ENCODE data around the gene FXR1. TPM values are rescaled to one million over a fixed set of nuclear protein-coding genes. Genes with fewer than 3 reads are reported as not detected.
A peak's percentile ranks its signal among the peaks of the same experiment; 100 is the strongest.
"Not testable (repeated sequence)": the region's sequence is repeated elsewhere in the genome, so short reads cannot be mapped to it uniquely, and the experiment has no call there.

The FXR1 gene
- 100 to 1,000 TPM; 174 to 261 (median 213) TPM for polyA plus RNA-seq (ENCODE audit: insufficient read length in 4 of 4)

DNA sequence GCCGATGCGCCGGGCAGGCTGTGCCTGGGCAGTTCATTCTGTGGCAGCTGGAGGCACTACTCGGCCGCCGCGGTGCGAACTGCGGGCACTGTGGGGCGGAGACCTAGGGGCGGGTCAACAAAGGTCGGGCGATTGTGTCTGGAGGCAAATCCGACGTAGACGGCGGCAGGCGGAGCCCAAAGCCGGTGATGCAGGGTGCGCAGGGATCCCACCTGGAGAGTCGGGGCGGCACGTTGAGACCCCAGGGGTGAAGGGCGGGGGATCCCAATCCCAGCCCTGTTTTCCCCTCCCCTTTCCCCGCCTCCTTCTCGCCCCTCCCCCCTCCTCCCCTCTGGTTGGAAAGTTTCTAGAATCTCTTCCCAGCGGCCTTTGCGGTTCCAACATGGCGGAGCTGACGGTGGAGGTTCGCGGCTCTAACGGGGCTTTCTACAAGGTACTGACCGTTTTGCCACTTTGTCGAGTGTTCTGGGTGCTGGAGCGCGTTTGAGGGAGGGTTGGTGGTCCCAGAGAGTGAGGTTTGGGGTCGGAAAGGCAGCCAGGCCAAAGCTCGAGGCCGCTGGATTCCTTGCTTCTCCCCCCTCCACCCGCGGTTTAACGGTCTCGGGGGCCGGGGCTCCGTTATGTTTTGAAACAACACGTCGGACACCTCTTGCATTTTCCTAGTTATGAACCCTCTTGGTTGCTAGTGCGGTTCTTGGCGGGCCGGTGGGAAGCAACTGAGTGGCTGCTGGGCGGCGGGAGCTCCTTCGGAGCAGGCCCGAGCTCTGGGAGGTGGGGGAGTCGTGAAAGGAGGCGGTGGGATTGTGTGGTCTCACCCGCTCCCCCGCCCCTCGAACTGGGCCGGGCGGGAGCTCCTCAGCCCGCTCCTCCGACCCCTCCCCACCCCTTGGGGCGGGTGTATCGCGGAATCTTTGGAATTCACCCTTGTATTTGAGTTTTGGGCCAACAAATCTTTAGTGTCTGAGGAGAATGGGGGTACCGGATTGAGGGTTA lies at the start of gene FXR1:
Gene FXR1 (plus strand): TSS at position 367 of the 993 bp plus-strand sequence. CDS start 16 bp downstream, at position 383.
- DNase-seq (ENCODE audit: low read depth in 4 of 4, low spot score in 2 of 4) = peak; percentile 76 to 86 (median 82)

DNA sequence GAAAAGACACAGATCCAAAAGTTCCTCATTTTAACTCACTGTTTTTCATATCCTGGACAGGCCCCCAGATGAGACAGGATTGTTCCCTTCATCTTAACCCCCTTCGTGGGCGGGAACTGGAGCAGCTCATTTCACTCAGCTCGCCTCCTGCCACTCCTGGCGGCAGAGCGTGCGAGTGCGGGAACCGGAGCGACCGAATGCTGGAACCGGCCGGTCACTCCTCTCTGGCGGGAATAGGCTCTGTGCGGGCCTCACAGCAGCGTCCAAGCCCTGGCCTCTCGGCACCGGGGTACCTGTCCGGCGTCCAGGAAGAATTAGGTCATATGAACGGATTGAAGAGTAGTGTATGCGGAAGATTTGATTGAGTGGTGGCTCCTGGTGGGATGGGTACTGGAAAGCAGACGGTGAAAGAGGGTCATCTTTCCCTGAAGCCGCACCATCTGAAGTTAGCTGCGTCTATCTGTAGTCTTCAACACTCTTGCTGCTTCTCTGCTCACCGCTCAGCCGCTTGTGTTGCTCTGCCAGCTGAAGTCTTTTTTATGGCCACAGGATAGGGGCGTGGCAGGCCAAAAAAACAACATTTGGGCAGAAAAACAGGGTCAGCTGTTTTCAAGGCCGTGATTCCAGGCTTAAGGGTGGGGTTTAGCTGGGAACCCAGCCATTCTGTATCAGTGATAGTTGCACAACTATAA lies 42.3 kb upstream of the FXR1 start:
- DNase-seq (ENCODE audit: low read depth in 4 of 4, low spot score in 2 of 4) = peak in 2 of 4 donors; percentile 13 to 16

DNA sequence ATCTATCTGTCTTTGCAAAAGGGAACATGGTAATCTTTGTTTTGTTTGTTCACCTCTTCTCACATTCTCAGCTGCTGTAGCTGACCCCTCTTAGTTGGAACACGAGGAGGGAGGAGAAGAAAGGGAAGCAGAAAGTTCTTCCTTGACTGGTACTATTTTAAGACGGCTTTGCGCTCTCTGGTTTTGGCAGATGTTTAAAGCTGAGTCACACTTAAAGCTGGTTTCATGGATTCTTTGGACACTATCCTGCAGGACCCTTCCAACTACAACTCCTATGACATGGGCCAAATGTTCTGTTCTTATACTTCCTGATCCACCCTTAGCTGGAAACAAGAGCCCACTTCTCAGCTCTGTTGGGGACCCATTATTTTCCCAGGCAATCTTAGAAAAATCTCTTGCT lies 40.6 kb upstream of the FXR1 start:
- DNase-seq (ENCODE audit: low read depth in 4 of 4, low spot score in 2 of 4) = no peak

DNA sequence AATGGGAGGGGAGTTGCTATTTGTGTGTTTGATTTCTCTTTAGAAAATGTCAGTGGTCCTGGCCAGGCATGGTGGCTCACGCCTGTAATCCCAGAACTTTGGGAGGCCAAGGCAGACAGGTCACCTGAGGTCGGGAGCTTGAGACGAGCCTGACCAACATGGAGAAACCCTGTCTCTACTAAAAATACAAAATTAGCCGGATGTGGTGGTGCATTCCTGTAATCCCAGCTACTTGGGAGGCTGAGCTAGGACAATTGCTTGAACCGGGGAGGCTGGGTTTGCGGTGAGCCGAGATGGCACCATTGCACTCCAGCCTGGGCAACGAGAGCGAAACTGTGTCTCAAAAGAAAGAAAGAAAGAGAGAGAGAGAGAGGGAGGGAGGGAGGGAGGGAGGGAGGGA lies 40.0 kb upstream of the FXR1 start:
- DNase-seq (ENCODE audit: low read depth in 4 of 4, low spot score in 2 of 4) = not testable (repeated sequence)

DNA sequence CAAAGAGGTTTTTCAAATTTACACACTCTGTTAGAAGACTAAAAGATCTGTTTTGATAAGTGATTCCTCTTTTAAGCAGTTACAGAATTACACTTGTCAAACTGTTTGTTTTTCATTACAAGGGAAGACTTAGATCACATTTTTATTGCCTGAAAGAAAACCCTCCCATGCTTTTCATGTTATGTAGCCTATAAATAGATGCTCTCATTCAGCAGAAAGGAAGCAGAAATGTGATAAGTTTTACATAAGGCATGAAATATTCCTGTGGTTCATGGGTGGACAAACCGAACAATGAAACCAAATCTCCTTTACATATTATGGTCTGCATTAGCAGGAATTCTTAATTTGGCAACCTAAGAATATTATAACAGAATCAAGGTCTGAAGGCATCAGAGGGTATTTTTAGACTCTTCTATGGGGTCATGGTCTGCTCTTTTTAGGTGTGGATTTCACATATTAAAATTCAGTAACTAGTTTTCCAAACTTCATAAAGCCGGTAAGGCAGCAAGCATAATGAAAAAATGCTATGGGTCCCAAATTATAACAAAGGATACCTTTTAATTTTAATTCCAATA lies 37.3 kb upstream of the FXR1 start:
- DNase-seq (ENCODE audit: low read depth in 4 of 4, low spot score in 2 of 4) = peak in 1 of 4 donors; percentile 4

DNA sequence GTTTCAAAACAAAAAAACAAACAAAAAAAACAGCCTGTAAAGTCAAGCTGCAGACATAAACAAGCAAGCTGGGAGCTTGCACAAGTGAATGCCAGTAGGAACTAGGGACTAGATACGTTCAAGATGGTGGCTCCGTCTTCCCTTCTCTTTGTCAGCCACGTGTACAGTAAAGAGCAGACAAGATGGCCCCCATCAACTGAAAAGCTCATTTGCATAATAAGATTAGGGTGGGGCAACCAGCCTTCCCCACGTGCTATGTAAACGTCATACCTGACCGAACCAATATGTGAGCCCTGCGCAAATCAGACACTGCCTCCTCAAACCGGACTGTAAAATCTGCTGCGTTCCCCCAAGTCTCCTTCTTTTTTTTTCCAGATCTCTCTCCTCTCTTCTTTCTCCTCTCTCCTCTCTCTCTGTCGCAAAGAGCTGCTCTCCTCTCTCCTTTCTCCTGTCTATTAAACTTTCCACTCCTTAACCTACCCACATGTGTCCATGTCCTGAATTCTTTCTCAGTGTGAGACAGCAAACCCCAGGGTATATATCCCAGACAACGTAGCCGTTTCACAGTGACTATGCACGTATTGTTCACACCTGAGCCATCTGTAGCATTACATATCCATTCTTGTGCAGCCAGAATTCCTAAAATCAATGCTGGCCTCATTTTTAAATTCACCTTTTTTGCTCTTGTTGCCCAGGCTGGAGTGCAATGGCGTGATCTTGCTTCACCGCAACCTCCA lies 31.2 kb upstream of the FXR1 start:
- DNase-seq (ENCODE audit: low read depth in 4 of 4, low spot score in 2 of 4) = no peak

DNA sequence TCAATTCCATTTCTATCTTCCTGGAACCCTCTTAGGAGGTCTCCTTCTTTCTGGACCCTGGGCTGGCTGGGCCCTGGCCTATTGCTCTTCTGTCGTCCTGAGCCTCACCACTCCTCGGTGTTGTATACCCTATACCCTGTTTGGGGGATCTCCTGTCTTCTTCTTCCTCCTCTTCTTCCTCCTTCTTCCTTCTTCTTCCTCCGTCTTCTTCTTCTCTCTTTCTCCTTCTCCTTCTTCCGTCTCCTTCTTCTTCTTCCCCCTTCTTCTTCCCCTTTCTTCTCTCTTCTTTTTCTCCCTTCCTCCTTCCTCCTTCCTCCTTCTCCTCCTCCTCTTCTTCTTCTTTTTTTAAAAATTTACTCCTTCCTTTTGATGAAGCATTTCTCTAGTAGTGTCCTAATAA lies 30.4 kb upstream of the FXR1 start:
- DNase-seq (ENCODE audit: low read depth in 4 of 4, low spot score in 2 of 4) = no peak

DNA sequence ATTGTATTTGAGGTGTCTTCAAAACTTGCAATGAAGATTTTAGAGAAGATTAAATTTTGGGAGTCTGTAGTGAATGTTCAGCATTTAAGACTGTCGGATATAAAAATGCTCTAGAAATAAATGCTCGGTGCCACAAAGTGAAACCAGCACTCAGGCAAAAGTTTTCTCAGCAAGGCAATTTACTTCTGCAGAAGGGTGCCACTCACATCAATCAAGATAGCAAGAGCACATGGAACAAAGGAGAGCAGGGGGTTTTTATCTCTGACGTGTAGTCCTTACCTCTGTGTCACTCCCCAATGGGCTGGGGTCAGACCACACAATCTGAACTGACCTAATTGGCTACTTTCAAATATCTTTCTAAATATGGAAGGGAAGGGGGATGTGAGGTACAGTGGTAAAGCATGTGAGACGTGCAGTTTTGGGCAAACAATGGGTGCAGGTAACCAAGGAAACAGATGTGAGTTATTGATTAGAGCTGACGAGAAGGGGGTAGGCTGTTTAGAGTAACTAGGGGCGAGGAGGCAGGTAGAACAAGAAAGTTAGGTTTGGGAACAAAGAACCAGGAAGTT lies 23.4 kb upstream of the FXR1 start:
- no peak for DNase-seq (ENCODE audit: low read depth in 4 of 4, low spot score in 2 of 4)

DNA sequence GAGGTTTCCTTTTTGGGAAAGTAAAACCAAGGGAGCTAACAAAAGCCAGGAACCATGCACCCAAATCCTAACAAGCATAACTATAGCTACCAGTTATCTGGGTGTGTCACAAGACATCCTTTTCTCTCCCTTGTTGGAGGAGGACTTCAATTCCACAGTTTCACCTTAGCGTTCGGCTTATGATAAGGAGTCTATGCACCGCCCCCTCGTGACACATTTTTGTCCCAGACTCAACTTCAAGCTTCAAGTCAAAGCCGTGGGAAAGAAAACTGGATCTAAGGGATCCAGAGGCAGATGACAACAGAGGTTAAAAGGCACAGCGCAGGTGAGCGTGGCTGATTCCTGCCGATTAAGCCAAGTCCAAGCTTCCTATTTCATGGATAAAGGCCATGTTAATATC lies 13.9 kb upstream of the FXR1 start:
- DNase-seq (ENCODE audit: low read depth in 4 of 4, low spot score in 2 of 4) = no peak

DNA sequence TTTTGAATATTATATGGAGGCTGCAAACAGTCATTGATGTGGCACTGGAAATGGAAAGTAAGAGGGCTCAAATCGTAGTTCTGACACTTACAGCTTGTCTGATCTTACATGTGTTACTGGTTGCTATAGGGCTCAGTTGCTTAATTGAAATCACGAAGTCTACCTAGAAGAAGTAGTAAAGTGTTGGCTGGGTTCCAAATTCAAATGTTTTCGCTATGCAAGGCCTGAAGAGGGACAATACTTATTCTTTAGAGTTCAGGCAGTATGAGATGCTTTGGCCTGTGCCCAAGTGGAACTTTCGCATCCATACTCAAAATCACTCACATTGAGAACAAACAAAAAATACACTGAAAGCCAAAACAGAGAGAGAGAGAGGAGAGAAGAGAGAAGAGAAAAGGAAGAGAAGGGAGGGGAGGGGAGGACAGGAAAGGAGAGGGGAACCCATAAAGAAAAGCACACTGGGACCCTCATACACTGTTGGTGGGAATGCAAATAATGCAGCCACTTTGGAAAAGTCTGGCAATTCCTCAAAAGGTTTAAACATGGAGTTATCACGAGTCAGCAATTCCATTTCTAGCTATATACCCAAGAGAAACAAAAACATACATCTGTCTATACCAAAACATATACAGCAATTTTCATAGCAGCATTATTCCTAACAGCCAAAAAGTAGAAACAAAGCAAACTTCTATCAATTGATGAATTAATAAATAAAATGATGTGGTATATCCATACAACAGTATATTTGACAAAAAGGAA lies 2.9 kb upstream of the FXR1 start:
- no peak for DNase-seq (ENCODE audit: low read depth in 4 of 4, low spot score in 2 of 4)

DNA sequence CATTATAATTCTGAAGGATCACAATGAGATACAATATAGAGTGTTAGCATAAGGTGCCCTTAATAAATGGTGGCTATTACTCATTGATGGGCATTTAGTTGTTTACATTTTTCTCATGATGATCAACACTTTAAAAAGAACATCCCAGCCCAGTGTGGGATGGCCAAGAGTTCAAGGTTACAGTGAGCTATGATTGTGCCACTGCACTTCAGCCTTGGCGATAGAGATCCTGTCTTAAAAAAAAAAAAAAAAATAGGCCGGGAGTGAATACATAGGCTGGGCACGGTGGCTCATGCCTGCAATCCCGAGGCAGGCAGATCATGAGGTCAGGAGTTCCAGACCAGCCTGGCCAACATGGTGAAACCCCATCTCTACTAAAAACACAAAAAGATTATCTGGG lies 1.6 kb upstream of the FXR1 start:
- no peak for DNase-seq (ENCODE audit: low read depth in 4 of 4, low spot score in 2 of 4)

DNA sequence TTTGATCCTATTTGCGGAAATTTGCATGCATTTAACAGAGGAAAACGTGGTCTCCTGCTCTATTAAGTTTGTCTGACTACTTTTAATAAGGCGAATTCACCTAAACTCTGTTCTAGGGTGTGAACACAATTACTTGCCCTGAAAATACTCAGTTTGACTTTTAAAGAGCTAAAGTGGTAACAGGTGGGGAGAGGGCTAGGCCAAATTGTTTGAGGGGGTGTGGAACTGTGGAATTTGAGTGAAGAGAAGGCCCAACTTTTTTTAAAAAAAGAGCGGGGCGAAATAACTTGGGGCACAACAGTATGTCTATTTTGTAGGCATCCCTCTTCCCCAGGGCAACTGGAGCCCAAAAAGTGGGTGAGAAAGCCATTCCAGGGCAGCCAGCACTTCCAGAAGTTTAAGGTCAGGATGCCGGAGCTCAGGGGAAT lies 580 bp upstream of the FXR1 start:
- peak in 1 of 4 donors; percentile 3 for DNase-seq (ENCODE audit: low read depth in 4 of 4, low spot score in 2 of 4)

DNA sequence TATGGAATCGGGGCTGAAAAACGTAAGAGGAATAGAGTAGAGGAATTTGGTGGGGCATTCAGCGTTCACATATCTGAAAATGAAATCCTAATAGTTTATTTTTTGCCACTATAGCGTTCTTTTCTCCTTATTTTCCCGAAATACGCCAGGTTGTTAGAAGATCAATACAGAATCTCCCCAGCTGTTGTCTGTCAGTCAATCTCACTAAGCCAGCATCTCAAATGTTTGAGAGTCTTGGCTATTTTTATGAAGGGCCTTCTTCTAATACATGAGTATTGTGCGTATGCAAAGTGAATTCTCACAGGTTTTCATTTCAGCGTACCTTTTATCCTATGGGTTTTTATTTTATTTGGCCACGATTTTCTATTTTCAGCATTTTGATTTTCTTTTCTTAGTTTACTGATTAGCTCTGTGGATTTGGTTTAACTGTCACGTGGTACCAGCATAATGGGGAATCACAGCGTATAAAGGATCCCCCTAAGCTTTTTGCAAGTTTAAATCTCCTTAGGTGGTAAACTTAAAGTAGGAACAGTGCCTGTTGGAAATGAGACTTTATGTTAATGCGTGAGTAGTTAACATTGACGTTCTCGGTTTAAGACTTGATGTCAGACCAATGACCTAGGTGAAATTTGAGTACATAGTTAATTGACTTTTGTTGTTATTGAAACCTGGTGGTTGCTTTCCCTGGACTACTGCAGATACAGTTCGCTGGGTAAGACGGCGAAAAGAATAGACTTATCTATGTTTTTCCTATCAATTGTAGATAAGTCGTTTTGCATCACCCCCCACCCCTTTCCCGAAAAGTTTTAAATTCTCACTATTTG lies 1.3 kb downstream of the FXR1 start:
- peak in 2 of 4 donors; percentile 28 to 34 for DNase-seq (ENCODE audit: low read depth in 4 of 4, low spot score in 2 of 4)

DNA sequence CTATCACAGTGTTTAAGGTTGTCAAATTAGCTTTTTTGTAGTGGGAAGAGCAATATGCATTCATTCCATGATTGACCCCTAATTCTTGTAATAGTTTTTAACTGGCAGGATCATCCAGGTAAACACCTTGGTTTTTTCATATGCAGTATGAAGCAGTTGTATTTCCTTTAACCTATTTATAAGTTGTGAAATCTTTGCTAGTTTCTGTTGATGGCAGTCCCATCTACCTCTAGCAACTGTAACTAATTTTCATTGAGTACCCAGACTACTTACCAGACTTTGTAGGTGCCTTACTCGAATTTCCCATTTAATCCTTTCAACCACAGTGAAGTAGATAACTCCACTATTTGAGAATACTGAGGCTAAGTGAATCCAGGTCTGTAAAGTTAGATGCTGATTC lies 6.1 kb downstream of the FXR1 start:
- DNase-seq (ENCODE audit: low read depth in 4 of 4, low spot score in 2 of 4) = no peak

DNA sequence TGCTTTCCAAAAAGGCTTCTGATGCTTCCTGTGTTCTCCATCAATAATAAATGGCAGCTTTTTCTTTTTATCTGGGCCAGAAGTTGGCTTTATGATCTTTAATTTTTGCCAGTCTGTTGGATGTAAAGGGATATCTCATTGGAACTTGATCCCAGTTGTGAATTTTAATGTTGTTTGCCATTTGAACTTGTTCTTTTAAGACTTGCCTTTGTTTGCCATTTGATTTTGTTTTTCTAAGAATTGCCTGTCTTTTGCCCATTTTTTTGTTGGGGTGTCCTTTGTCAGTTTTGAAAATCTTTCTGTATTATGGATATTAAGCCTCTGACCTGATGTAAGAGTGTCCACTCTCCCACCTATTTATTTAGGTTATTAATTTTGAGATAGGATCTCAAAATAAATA lies 9.8 kb downstream of the FXR1 start:
- no peak for DNase-seq (ENCODE audit: low read depth in 4 of 4, low spot score in 2 of 4)

DNA sequence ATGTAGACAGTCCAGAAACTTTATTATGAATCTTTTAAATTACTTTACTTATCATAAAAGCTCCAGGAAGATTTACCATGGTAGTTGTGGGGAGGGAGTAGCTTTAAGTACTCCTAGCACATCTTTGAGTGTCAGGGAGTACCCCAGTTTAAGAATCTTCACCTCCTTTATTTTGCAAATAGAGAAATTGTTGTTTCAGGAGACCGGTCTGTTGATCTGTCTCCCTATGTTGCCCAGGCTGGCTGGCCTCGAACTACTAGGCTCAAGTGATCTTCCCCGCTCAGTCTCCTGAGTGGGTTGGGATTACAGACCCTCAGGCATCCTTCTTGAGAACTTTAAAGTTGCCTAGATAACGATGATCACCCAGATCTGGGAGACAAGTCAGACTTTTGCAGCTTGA lies 11.1 kb downstream of the FXR1 start:
- DNase-seq (ENCODE audit: low read depth in 4 of 4, low spot score in 2 of 4) = no peak

DNA sequence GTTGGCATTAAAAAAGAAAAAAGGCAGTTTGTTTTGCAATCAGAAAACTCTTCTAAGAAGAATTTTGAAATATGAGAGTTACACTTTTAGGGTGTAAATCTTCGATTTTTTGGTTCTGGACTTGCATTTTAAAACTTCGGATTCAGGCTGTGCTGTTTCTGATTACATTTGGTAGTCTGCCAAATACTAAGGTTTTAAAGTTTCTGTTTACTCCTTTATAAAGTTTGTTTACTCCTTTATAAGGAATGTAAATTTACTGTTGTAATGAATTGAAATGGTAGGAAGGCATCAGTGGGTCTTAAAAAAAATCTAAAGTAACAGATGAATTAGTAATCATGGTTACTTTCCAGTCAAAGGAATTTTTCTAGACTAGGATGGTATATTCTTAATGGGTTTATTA lies 14.1 kb downstream of the FXR1 start:
- DNase-seq (ENCODE audit: low read depth in 4 of 4, low spot score in 2 of 4) = no peak

DNA sequence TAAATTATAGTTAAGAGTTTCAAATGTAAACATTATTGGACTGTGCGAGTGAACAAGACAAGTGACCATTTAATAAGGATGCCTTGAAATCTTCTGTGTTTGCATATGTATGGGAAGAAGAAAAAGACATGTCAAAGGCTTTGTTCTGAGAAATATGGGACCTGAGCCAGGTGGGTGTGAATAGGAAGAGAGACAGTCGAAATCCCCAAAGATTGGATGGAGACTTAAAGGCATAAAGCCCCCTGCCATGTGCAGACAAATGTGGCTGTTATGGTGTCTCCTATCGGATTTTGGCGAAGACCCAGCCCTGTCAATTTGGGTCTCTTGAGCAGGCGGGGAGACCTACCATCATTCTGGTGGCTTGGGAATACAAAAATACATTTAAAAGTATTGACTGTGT lies 16.9 kb downstream of the FXR1 start:
- no peak for DNase-seq (ENCODE audit: low read depth in 4 of 4, low spot score in 2 of 4)

DNA sequence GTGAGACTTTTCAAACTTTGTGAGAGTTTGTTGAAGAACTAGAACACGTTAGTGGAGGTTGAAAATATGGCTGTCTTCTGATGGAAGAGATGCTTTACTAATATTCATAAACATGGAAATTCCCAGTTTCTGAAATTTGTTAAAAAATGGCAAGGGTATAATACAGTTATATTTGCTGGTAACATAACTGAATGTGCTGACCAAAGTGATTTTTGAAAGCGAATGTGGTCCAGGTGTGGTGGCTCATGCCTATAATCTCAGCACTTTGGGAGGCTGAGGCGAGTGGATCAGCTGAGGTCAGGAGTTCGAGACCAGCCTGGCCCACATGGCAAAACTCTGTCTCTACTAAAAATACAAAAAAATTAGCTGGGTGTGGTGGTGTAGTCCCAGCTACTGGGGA lies 18.1 kb downstream of the FXR1 start:
- no peak for DNase-seq (ENCODE audit: low read depth in 4 of 4, low spot score in 2 of 4)

All from left renal cortex interstitium (tissue), 4 donors.